Panc1 (cell line): ENCODE results near the gene NNMT. TPM values are rescaled to one million over a fixed set of nuclear protein-coding genes. Genes with fewer than 3 reads are reported as not detected.

ENCODE experiments used
- ATAC-seq: fragments of 200-7000 bp; cut with Tn5 transposase; 2 replicates; pipeline ENCODE4 v1.9.1; 2020; ENCODE audit warnings: mild to moderate bottlenecking, moderate library complexity
- BruUV-seq: library from RNA; stranded (reverse); fragments of 400-500 nt; replicated peaks from 2 replicates; lab custom pipeline; 2021; lab: Mats Ljungman, UMichigan
- CTCF ChIA-PET: fragments of 300-600 bp; sonication (Branson Sonifier 250); formaldehyde crosslinking; loops from one replicate; lab custom pipeline; 2022; ENCODE audit warnings: antibody characterized with exemption; lab: Charles Lee
- POLR2A ChIA-PET: fragments of 300-600 bp; sonication (Branson Sonifier 250); formaldehyde crosslinking; loops from one replicate; lab custom pipeline; 2022; ENCODE audit warnings: antibody characterized with exemption; lab: Charles Lee
- DNase-seq: peaks from one replicate; pipeline ENCODE4 v3.0.0-alpha.2; 2010; ENCODE audit warnings: low read depth, low spot score
- H3K27ac ChIP-seq: 2 replicates; pipeline ENCODE4 v1.5.1; 2011; ENCODE audit warnings: mild to moderate bottlenecking, low read length, inconsistent platforms
- H3K27me3 ChIP-seq: fragments of 200-500 bp; sonication (Bioruptor generic); 2 replicates; pipeline ENCODE4 v1.6.0; 2014; ENCODE audit warnings: low read length, inconsistent platforms; ENCODE audit not compliant: control insufficient read depth, insufficient read depth
- H3K36me3 ChIP-seq: fragments of 200-500 bp; sonication (Bioruptor generic); 2 replicates; pipeline ENCODE4 v1.5.1; 2014; ENCODE audit warnings: inconsistent platforms, mild to moderate bottlenecking, low read length, moderate library complexity; ENCODE audit not compliant: control insufficient read depth, insufficient read depth
- H3K4me1 ChIP-seq: 2 replicates; pipeline ENCODE4 v1.5.1; 2011; ENCODE audit warnings: inconsistent platforms, mild to moderate bottlenecking, low read length, moderate library complexity; ENCODE audit not compliant: control insufficient read depth, insufficient read depth
- H3K4me3 ChIP-seq, 2 experiments: 2 replicates each; pipeline ENCODE4 v1.5.1; 2011 to 2012; ENCODE audit warnings: low read depth in 2 of 2, low read length in 2 of 2, mild to moderate bottlenecking in 2 of 2, inconsistent platforms in 1 of 2, moderate library complexity in 1 of 2
- H3K9me3 ChIP-seq: fragments of 200-500 bp; sonication (Bioruptor generic); 2 replicates; pipeline ENCODE4 v1.5.1; 2014; ENCODE audit warnings: low read depth, mild to moderate bottlenecking, inconsistent platforms, low read length, moderate library complexity; ENCODE audit not compliant: control insufficient read depth, insufficient read depth
- CTCF ChIP-seq: fragments of 450-650 bp; IDR thresholded peaks from 2 replicates; pipeline ENCODE4 v1.5.1; 2017; ENCODE audit warnings: mild to moderate bottlenecking
- POLR2AphosphoS5 ChIP-seq: IDR thresholded peaks from 2 replicates; pipeline ENCODE4 v1.6.1; 2012; ENCODE audit warnings: mild to moderate bottlenecking, low read depth, low read length, moderate library complexity
- SIN3A ChIP-seq: IDR thresholded peaks from 2 replicates; pipeline ENCODE4 v1.6.1; 2012; ENCODE audit warnings: low read depth, mild to moderate bottlenecking, low read length, moderate library complexity, borderline replicate concordance; ENCODE audit not compliant: insufficient read depth
- TCF7L2 ChIP-seq: IDR thresholded peaks from 2 replicates; pipeline ENCODE4 v1.6.1; 2011; ENCODE audit warnings: mild to moderate bottlenecking, low read depth, low read length, inconsistent platforms
- in situ Hi-C: cut with HindIII; loops from 2 replicates; pipeline ENCODE4 v1.10.0; 2016; ENCODE audit warnings: low sequenced_read_pairs, low pct_unique_long_range_greater_than_20kb
- intact Hi-C: fragments of 100-400 bp; cut with micrococcal nuclease; formaldehyde crosslinking; loops from one replicate; pipeline ENCODE4 v1.10.0; 2022; ENCODE audit not compliant: unreplicated experiment
- total RNA-seq: library from RNA; stranded (reverse); gene quantifications from one replicate; pipeline ENCODE4 v1.2.1, GENCODE V29; 2021; ENCODE audit not compliant: unreplicated experiment
- TF ChIP-seq, protein P1 (sequence below), 2 experiments: IDR thresholded peaks; 2 replicates each; pipeline ENCODE4 v1.6.1; 2011 to 2012; ENCODE audit warnings: low read depth in 2 of 2, control low read depth in 1 of 2, low read length in 1 of 2, mild to moderate bottlenecking in 1 of 2, moderate library complexity in 1 of 2; ENCODE audit not compliant: insufficient read depth in 1 of 2

NNMT gene
- total RNA-seq, 1 experiment from 2014 or later, result 1.7 TPM

- Histone ChIP-seq H3K27ac (no peak overlapping the region), H3K27me3 (no peaks in the 10 kb centered on the region), H3K4me3 (no peak overlapping the region), H3K9me3 (no peaks in the 10 kb centered on the region), H3K36me3 (no peaks in the 10 kb centered on the region), H3K4me1 (no peaks in the 10 kb centered on the region)
- intact Hi-C loops (no loop called here), in situ Hi-C loops (no loop called here)
- ATAC-seq, result no peak
- DNase-seq, result no peak
- CTCF ChIA-PET, result no interaction called here
- POLR2A ChIA-PET, result no interaction called here
- BruUV-seq, result no TSS peak
- no peak for TF ChIP-seq TCF7L2
- TF ChIP-seq POLR2AphosphoS5, result no peak
- TF ChIP-seq SIN3A, result no peak
These were observed 44.3 kb upstream of the NNMT start for GRCh38 chr11:114251815-114252337.

- Histone ChIP-seq H3K36me3 (no peaks in the 10 kb centered on the region), H3K4me3 (no peak overlapping the region), H3K9me3 (no peaks in the 10 kb centered on the region), H3K4me1 (no peaks in the 10 kb centered on the region), H3K27me3 (no peaks in the 10 kb centered on the region; the same call in 1 of the 2 replicates), H3K27ac (no peak overlapping the region)
- CTCF ChIA-PET, result no interaction called here
- in situ Hi-C loops (no loop called here), intact Hi-C loops (no loop called here)
- no TSS peak for BruUV-seq
- no peak for DNase-seq
- ATAC-seq, result no peak
- POLR2A ChIA-PET, result no interaction called here
- TF ChIP-seq, protein P1, sequence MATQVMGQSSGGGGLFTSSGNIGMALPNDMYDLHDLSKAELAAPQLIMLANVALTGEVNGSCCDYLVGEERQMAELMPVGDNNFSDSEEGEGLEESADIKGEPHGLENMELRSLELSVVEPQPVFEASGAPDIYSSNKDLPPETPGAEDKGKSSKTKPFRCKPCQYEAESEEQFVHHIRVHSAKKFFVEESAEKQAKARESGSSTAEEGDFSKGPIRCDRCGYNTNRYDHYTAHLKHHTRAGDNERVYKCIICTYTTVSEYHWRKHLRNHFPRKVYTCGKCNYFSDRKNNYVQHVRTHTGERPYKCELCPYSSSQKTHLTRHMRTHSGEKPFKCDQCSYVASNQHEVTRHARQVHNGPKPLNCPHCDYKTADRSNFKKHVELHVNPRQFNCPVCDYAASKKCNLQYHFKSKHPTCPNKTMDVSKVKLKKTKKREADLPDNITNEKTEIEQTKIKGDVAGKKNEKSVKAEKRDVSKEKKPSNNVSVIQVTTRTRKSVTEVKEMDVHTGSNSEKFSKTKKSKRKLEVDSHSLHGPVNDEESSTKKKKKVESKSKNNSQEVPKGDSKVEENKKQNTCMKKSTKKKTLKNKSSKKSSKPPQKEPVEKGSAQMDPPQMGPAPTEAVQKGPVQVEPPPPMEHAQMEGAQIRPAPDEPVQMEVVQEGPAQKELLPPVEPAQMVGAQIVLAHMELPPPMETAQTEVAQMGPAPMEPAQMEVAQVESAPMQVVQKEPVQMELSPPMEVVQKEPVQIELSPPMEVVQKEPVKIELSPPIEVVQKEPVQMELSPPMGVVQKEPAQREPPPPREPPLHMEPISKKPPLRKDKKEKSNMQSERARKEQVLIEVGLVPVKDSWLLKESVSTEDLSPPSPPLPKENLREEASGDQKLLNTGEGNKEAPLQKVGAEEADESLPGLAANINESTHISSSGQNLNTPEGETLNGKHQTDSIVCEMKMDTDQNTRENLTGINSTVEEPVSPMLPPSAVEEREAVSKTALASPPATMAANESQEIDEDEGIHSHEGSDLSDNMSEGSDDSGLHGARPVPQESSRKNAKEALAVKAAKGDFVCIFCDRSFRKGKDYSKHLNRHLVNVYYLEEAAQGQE (IDR thresholded peaks at IDR 0.05; ENCODE audit: insufficient read depth in 1 of 2, low read depth in 2 of 2, low read length in 1 of 2), result no peak
- TF ChIP-seq TCF7L2 (no peak), SIN3A (no peak), CTCF (no peak), POLR2AphosphoS5 (no peak)
These were observed 43.4 kb upstream of the NNMT start for GRCh38 chr11:114252767-114253166.

GRCh38 chr11:114253771-114254170 lies 42.4 kb upstream of the NNMT start:
- no peaks in the 10 kb centered on the region; the same call in 1 of the 2 replicates for H3K27me3 ChIP-seq
- intact Hi-C loops, result no loop called here
- ATAC-seq, result no peak

More at GRCh38 chr11:114253771-114254170, 42.4 kb upstream of the NNMT start:
- no peaks in the 10 kb centered on the region for H3K4me1 ChIP-seq
- TF ChIP-seq CTCF (no peak), POLR2AphosphoS5 (no peak), TCF7L2 (no peak), SIN3A (no peak)
- TF ChIP-seq, protein P1 (IDR thresholded peaks at IDR 0.05; ENCODE audit: insufficient read depth in 1 of 2, low read depth in 2 of 2, low read length in 1 of 2), result no peak
- no peaks in the 10 kb centered on the region for H3K36me3 ChIP-seq
- POLR2A ChIA-PET, result no interaction called here
- H3K4me3 ChIP-seq, result no peak overlapping the region
- no TSS peak for BruUV-seq
- no peaks in the 10 kb centered on the region for H3K9me3 ChIP-seq
- H3K27ac ChIP-seq, result no peak overlapping the region
- in situ Hi-C loops, result no loop called here
- CTCF ChIA-PET, result no interaction called here
- DNase-seq, result no peak
